K562 (cell line): ENCODE measurements around the gene SERPINE1. TPM values are rescaled to one million over a fixed set of nuclear protein-coding genes. Genes with fewer than 3 reads are reported as not detected.

Experiments
- ATAC-seq: fragments of 200-7000 bp; cut with Tn5 transposase; 3 replicates; pipeline ENCODE4 v1.9.1; 2020; ENCODE audit warnings: moderate library complexity
- BruUV-seq: library from RNA; stranded (reverse); fragments of 400-500 nt; replicated peaks from 2 replicates; lab custom pipeline; 2021; lab: Mats Ljungman, UMichigan
- CTCF ChIA-PET: fragments of 300-600 bp; formaldehyde crosslinking; extraction: SDS; loops from one replicate; lab custom pipeline; 2021; ENCODE audit warnings: low intra/inter-chr PET ratio; lab: Yijun Ruan, JAX
- POLR2A ChIA-PET: fragments of 300-600, 350-650 bp; sonication (Branson Sonifier 250); formaldehyde crosslinking; extraction: SDS; loops from one replicate; lab custom pipeline; 2021; ENCODE audit warnings: antibody characterized with exemption, inconsistent platforms; lab: Yijun Ruan, JAX
- DNase-seq, 4 experiments: peaks; one replicate each; pipeline versions ENCODE4 v3.0.0 to v3.0.0-alpha.2; 2011 to 2018; ENCODE audit warnings: low spot score in 3 of 4, mixed read lengths in 3 of 4; ENCODE audit errors: extremely low read depth in 1 of 4
- FAIRE-seq: peaks from 2 replicates; lab custom pipeline; 2011; peaks lifted over from hg19 to GRCh38; lab: Jason Lieb, UNC
- H2AFZ ChIP-seq: 2 replicates; pipeline ENCODE4 v1.6.0; 2011; ENCODE audit warnings: low read depth, low read length, control low read depth, inconsistent platforms
- H3K27ac ChIP-seq: fragments of 200-600 bp; 3 replicates; pipeline ENCODE4 v1.8.0; 2011; ENCODE audit warnings: low read depth, mild to moderate bottlenecking, control low read depth, inconsistent platforms, low read length, moderate library complexity, mixed read lengths; ENCODE audit errors: extremely low read depth
- H3K27me3 ChIP-seq, 2 experiments: fragments of 300-600 bp in 1 of 2; 2 replicates in 1 of 2; 3 replicates in 1 of 2; pipeline versions ENCODE4 v1.6.0 to v1.8.0; 2011; ENCODE audit warnings: inconsistent platforms in 2 of 2, low read length in 2 of 2, mild to moderate bottlenecking in 1 of 2, mixed read lengths in 1 of 2, moderate library complexity in 1 of 2; ENCODE audit not compliant: control insufficient read depth in 2 of 2, insufficient read depth in 2 of 2
- H3K36me3 ChIP-seq: fragments of 300-600 bp; 3 replicates; pipeline ENCODE4 v1.8.0; 2011; ENCODE audit warnings: mild to moderate bottlenecking, low read length, inconsistent platforms; ENCODE audit not compliant: control insufficient read depth, insufficient read depth
- H3K4me1 ChIP-seq, 2 experiments: fragments of 200-600 bp in 1 of 2; replicated peaks in 1 of 2; 2 replicates in 1 of 2; 3 replicates in 1 of 2; pipeline versions ENCODE4 v1.5.1 to v1.8.0; 2011; ENCODE audit warnings: inconsistent platforms in 2 of 2, low read length in 2 of 2, mild to moderate bottlenecking in 1 of 2, mixed read lengths in 1 of 2, moderate library complexity in 1 of 2; ENCODE audit not compliant: control insufficient read depth in 2 of 2, insufficient read depth in 2 of 2
- H3K4me2 ChIP-seq: 2 replicates; pipeline ENCODE4 v1.6.1; 2011; ENCODE audit warnings: low read length, control low read depth, inconsistent platforms, mixed read lengths; ENCODE audit not compliant: insufficient read depth
- H3K4me3 ChIP-seq: fragments of 200-600 bp; sonication (generic), shearing (Covaris generic); 2 replicates; pipeline ENCODE4 v1.5.1; 2016; ENCODE audit warnings: control low read depth, inconsistent platforms
- H3K79me2 ChIP-seq: fragments of 200-600 bp; 3 replicates; pipeline ENCODE4 v1.8.0; 2011; ENCODE audit warnings: low read length, inconsistent platforms; ENCODE audit not compliant: control insufficient read depth, insufficient read depth
- H3K9ac ChIP-seq, 2 experiments: 2 replicates each; pipeline versions ENCODE4 v1.6.0 to v1.6.1; 2011; ENCODE audit warnings: low read depth in 2 of 2, low read length in 2 of 2, control low read depth in 1 of 2, inconsistent platforms in 1 of 2, mild to moderate bottlenecking in 1 of 2, mixed read lengths in 1 of 2; ENCODE audit not compliant: insufficient read depth in 1 of 2
- H3K9me1 ChIP-seq: one replicate; pipeline ENCODE4 v1.6.0; 2011; ENCODE audit warnings: inconsistent platforms, mild to moderate bottlenecking, low read length, moderate library complexity; ENCODE audit not compliant: control insufficient read depth, insufficient read depth
- H3K9me3 ChIP-seq: replicated peaks from 2 replicates; pipeline ENCODE4 v1.5.1; 2011; ENCODE audit warnings: low read depth, low read length, inconsistent platforms; ENCODE audit not compliant: control insufficient read depth, insufficient read depth
- H4K20me1 ChIP-seq: replicated peaks from 2 replicates; pipeline ENCODE4 v1.6.1; 2011; ENCODE audit warnings: low read length, inconsistent platforms, mixed read lengths; ENCODE audit not compliant: control insufficient read depth, insufficient read depth
- CBX2 ChIP-seq: fragments of 200-600 bp; sonication (generic); IDR thresholded peaks from one replicate; pipeline ENCODE4 v1.6.1; 2012; ENCODE audit warnings: mild to moderate bottlenecking, low read length, inconsistent platforms; ENCODE audit not compliant: insufficient read depth, poor library complexity, severe bottlenecking
- ELF4 ChIP-seq: fragments of 450-650 bp; formaldehyde crosslinking; IDR thresholded peaks from 2 replicates; pipeline ENCODE4 v1.4.0; 2022; ENCODE audit warnings: missing genetic modification characterization
- HMG20B ChIP-seq: fragments of 250-450 bp; sonication (Bioruptor Pico); IDR thresholded peaks from 2 replicates; pipeline ENCODE4 v1.5.0; 2021; ENCODE audit warnings: mild to moderate bottlenecking
- HNRNPLL ChIP-seq: fragments of 200-400 bp; formaldehyde crosslinking; IDR thresholded peaks from 2 replicates; pipeline ENCODE4 v1.6.1; 2017; ENCODE audit warnings: low read length, low read depth, mild to moderate bottlenecking; ENCODE audit not compliant: poor library complexity, severe bottlenecking
- MAFG ChIP-seq: fragments of 450-650 bp; conservative IDR thresholded peaks from 2 replicates; pipeline ENCODE4 v1.6.1; 2016; ENCODE audit warnings: missing genetic modification characterization, missing compliant biosample characterization
- MYC ChIP-seq, 2 experiments: fragments of 250-450 bp in 1 of 2; sonication (Bioruptor Pico) in 1 of 2; IDR thresholded peaks; 2 replicates each; pipeline versions ENCODE4 v1.5.1 to v1.6.1; 2012 to 2021; ENCODE audit warnings: low read depth in 2 of 2, borderline replicate concordance in 1 of 2, improper control_type of control experiment in 1 of 2, low read length in 1 of 2, mild to moderate bottlenecking in 1 of 2, moderate library complexity in 1 of 2
- PHB ChIP-seq: fragments of 250-450 bp; sonication (Bioruptor Pico); IDR thresholded peaks from 2 replicates; pipeline ENCODE4 v1.5.0; 2021
- PML ChIP-seq: IDR thresholded peaks from 2 replicates; pipeline ENCODE4 v1.6.1; 2012; ENCODE audit warnings: low read length, inconsistent platforms
- STAT5A ChIP-seq: IDR thresholded peaks from 2 replicates; pipeline ENCODE4 v1.6.1; 2012; ENCODE audit warnings: low read length, inconsistent platforms, borderline replicate concordance
- ZFX ChIP-seq: sonication (generic); formaldehyde crosslinking; IDR thresholded peaks from 2 replicates; pipeline ENCODE4 v1.8.0; 2022; ENCODE audit warnings: mild to moderate bottlenecking, missing genetic modification reagents, moderate library complexity
- ZNF766 ChIP-seq: fragments of 200-800 bp; sonication (Bioruptor generic); conservative IDR thresholded peaks from 2 replicates; pipeline ENCODE4 v1.6.1; 2016; ENCODE audit warnings: missing genetic modification characterization, missing compliant biosample characterization
- WGBS: fragments of 100-300 bp; shearing (Covaris generic); methylation state at CpG from one replicate; pipeline ENCODE4 v1.1.6; 2016; ENCODE audit warnings: low coverage, mixed read lengths; ENCODE audit not compliant: insufficient coverage; ENCODE audit errors: missing lambda C conversion rate; 5-methylcytosine and 5-hydroxymethylcytosine counted together
- in situ Hi-C: fragments of 300-500 bp; cut with MboI; formaldehyde crosslinking; loops from 4 replicates; pipeline ENCODE4 v1.15.0; 2018; ENCODE audit warnings: inconsistent platforms, mixed read lengths
- intact Hi-C: fragments of 100-400 bp; cut with micrococcal nuclease; formaldehyde crosslinking; loops from 2 replicates; pipeline ENCODE4 v1.14.2; 2022
- polyA plus RNA-seq, 8 experiments: library from polyadenylated mRNA; depleted of rRNA in 4 of 8; stranded (reverse) in 5 of 8; unstranded in 3 of 8; fragments of >200 nt; fragmentation: Nextera tagmentation in 2 of 8; fragmentation: Illumina TruSeq in 1 of 8; extraction: Ambion mirVana in 2 of 8; extraction: Trizol in 1 of 8; gene quantifications; 2 replicates each; pipeline versions ENCODE4 v1.2.1 to v1.2.3, GENCODE V29; 2011 to 2014; ENCODE audit warnings: inconsistent platforms in 1 of 8, missing spikeins in 1 of 8
- total RNA-seq, 7 experiments: library from RNA; depleted of rRNA in 6 of 7; stranded (reverse); fragments of >200 nt in 6 of 7; fragmentation: Illumina TruSeq in 2 of 7; extraction: Trizol in 2 of 7; gene quantifications; 2 replicates each; pipeline versions ENCODE4 v1.2.1 to v1.2.3, GENCODE V29; 2011 to 2021; ENCODE audit warnings: low replicate concordance in 1 of 7
- TF ChIP-seq, protein P1 (sequence below): IDR thresholded peaks from 2 replicates; pipeline ENCODE4 v1.6.1; 2012; ENCODE audit warnings: low read depth, low read length, improper control_type of control experiment, borderline replicate concordance

SERPINE1 gene
- total and polyA plus RNA-seq, 9 of the 15 experiments (the other 6 are each of a cell fraction or from before 2014, with no cell fraction given), result 0.22 to 4.8 (median 0.91) TPM

DNA sequence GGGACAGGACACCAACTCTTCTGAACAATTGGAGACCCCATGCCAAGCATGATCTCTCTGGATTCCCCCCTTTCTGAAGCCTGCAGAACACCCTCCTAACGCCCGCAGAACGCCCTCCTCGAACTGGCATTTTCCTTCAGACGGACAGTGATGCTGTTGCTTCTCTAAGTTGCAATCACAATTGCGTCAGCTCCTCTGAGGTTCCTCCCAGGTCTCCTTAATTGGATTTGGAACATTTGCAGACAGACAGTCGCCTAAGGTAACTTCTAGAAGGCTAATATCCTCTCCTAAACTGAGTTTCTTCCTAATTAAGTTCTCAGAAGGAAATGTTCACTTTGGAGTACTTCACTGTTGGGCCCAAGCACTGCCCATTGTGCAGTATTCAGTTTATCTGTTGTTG lies 20.5 kb upstream of the SERPINE1 start:
- no peak overlapping the region for H2AFZ ChIP-seq
- H3K9me1 ChIP-seq, result no peaks in the 10 kb centered on the region
- intact Hi-C loops (no loop called here), in situ Hi-C loops (no loop called here)
- H3K4me1 ChIP-seq, result peaks cover 18 to 26% of the 10 kb centered on the region in 2 experiments
- no TSS peak for BruUV-seq
- no peaks in the 10 kb centered on the region for H3K27me3 ChIP-seq
- H3K9ac ChIP-seq, result no peak overlapping the region
- ATAC-seq (no peak), DNase-seq (no peak), FAIRE-seq (no peak)
- no peak overlapping the region for H3K4me2 ChIP-seq
- H3K9me3 ChIP-seq, result no peaks in the 10 kb centered on the region
- H4K20me1 ChIP-seq, result no peaks in the 10 kb centered on the region
- H3K4me3 ChIP-seq, result no peak overlapping the region
- H3K27ac ChIP-seq, result no peak overlapping the region
- ChIA-PET CTCF (no interaction called here), POLR2A (interaction anchor here (0.9 to 1.0 kb wide), 2 partner anchors 11 to 86 kb away, joined by 3 to 4 read pairs; no protein-coding TSS in a partner anchor)
- no peaks in the 10 kb centered on the region for H3K79me2 ChIP-seq
- no peaks in the 10 kb centered on the region for H3K36me3 ChIP-seq
- TF ChIP-seq HMG20B, result no peak
- TF ChIP-seq CBX2, result no peak
- no peak for TF ChIP-seq PML
- TF ChIP-seq STAT5A, result no peak
- no peak for TF ChIP-seq HNRNPLL
- no peak for TF ChIP-seq MYC (IDR thresholded peaks at IDR 0.05; ENCODE audit: low read depth, low read length)
- TF ChIP-seq MYC (CRISPR knock-in tag; IDR thresholded peaks at IDR 0.05; ENCODE audit: borderline replicate concordance, low read depth), result no peak
- TF ChIP-seq ZFX (CRISPR knock-in tag), result no peak
- TF ChIP-seq, protein P1, sequence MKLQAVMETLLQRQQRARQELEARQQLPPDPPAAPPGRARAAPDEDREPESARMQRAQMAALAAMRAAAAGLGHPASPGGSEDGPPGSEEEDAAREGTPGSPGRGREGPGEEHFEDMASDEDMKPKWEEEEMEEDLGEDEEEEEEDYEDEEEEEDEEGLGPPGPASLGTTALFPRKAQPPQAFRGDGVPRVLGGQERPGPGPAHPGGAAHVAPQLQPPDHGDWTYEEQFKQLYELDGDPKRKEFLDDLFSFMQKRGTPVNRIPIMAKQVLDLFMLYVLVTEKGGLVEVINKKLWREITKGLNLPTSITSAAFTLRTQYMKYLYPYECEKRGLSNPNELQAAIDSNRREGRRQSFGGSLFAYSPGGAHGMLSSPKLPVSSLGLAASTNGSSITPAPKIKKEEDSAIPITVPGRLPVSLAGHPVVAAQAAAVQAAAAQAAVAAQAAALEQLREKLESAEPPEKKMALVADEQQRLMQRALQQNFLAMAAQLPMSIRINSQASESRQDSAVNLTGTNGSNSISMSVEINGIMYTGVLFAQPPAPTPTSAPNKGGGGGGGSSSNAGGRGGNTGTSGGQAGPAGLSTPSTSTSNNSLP, result no peak
- TF ChIP-seq ZNF766, result no peak
- TF ChIP-seq PHB (CRISPR knock-in tag), result no peak
- TF ChIP-seq ELF4 (CRISPR knock-in tag), result no peak
- TF ChIP-seq MAFG (tag), result no peak
- 76% methylated on average over 7 of the region's 7 CpGs for WGBS
